ENCODE results near the gene CPSF4. TPM values are rescaled to one million over a fixed set of nuclear protein-coding genes. Genes with fewer than 3 reads are reported as not detected.

The CPSF4 gene
- total RNA-seq, 8 experiments from 2014 or later: 24.8 to 69.5 (median 41.8) TPM

DNA sequence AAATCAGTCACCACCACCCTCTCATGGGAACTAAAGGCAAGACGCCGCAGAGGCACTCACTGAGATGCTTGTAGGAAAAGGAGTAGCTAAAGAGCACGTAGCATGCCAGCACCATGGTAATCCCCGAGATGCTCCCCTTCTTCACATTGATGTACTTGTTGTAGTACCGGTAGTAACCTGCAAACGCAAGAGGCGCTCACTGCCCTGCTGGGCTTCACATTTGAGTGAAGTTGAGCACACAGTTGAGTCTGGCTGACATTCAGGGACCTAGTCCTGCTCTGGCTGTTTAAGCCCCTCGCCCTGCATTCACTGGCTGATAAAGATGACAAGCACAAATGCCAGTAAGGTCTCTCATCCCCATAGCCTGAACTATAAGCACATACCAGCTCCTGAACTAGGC, 20.3 kb downstream of the CPSF4 start:
- Histone ChIP-seq H3K27ac (no peak overlapping the region), H3K4me3 (no peak overlapping the region), H3K4me1 (replicated peaks in 1 of 2) (no peaks in the 10 kb centered on the region)
- in situ Hi-C loops (cut with MboI; ENCODE audit: low pct_unique_long_range_greater_than_20kb in 2 of 9, low sequenced_read_pairs in 9 of 9, unreplicated experiment in 9 of 9): no loop called here
- peak in 3 of 8 experiments; percentile 34 to 49 (median 37) for ATAC-seq (replicated peaks in 6 of 8)
- WGBS, 10 experiments: 70 to 100% (median 98%) methylated on average over 1 to 8 of the region's 8 CpGs; no CpG with 5 or more reads in 2 of the 10 experiments

GRCh38 chr7:99460651-99461050, 21.9 kb downstream of the CPSF4 start:
- peaks cover 3 to 8% of the 10 kb centered on the region in 2 donors for H3K4me1 ChIP-seq (replicated peaks in 1 of 2)
- 72 to 100% (median 90%) methylated on average over 2 to 7 of the region's 11 CpGs; no CpG with 5 or more reads in 2 of the 10 experiments for WGBS, 10 experiments
- in situ Hi-C loops (cut with MboI; ENCODE audit: low pct_unique_long_range_greater_than_20kb in 2 of 9, low sequenced_read_pairs in 9 of 9, unreplicated experiment in 9 of 9): no loop called here
- H3K4me3 ChIP-seq: no peak overlapping the region
- H3K27ac ChIP-seq: no peak overlapping the region
- no peak for ATAC-seq (replicated peaks in 6 of 8)

DNA sequence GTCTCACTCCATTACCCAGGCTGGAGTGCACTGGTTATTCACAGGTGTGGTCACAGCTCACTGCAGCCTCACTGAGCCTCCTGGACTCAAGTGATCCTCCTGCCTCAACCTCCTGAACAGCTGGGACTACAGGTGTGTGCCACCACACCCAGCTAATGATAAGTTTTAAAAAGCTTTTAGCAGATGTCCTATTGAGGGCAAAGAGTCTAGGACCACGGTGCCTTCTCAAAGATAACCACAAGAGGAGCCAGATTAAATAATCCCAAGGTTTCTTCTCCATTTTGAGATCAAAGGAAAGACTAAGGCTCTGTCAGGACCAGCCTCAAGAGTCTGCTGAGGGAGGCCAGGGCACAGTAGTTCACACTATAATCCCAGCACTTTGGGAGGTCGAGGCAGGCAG, 22.5 kb downstream of the CPSF4 start:
- 93 to 100% (median 100%) methylated on average over 1 to 2 of the region's 2 CpGs; no CpG with 5 or more reads in 5 of the 10 experiments for WGBS, 10 experiments
- ATAC-seq (replicated peaks in 6 of 8): no peak
- H3K4me1 ChIP-seq (replicated peaks in 1 of 2): peaks cover 4 to 8% of the 10 kb centered on the region in 2 donors
- in situ Hi-C loops (cut with MboI; ENCODE audit: low pct_unique_long_range_greater_than_20kb in 2 of 9, low sequenced_read_pairs in 9 of 9, unreplicated experiment in 9 of 9): no loop called here
- H3K27ac ChIP-seq: no peak overlapping the region
- no peak overlapping the region for H3K4me3 ChIP-seq

GRCh38 chr7:99465421-99465768, 26.7 kb downstream of the CPSF4 start:
- Histone ChIP-seq H3K4me3 (peak overlapping the region; percentile 72 to 88 (median 82)), H3K27ac (peak overlapping the region; percentile 83 to 94), H3K4me1 (replicated peaks in 1 of 2) (peaks cover 6 to 10% of the 10 kb centered on the region in 2 donors)
- peak in 5 of 8 experiments; percentile 2 to 13 (median 6) for ATAC-seq (replicated peaks in 6 of 8)
- in situ Hi-C loops (cut with MboI; ENCODE audit: low pct_unique_long_range_greater_than_20kb in 2 of 9, low sequenced_read_pairs in 9 of 9, unreplicated experiment in 9 of 9): no loop called here
- WGBS, 10 experiments: 0 to 16% (median 6%) methylated on average over 3 to 8 of the region's 9 CpGs; no CpG with 5 or more reads in 2 of the 10 experiments

DNA sequence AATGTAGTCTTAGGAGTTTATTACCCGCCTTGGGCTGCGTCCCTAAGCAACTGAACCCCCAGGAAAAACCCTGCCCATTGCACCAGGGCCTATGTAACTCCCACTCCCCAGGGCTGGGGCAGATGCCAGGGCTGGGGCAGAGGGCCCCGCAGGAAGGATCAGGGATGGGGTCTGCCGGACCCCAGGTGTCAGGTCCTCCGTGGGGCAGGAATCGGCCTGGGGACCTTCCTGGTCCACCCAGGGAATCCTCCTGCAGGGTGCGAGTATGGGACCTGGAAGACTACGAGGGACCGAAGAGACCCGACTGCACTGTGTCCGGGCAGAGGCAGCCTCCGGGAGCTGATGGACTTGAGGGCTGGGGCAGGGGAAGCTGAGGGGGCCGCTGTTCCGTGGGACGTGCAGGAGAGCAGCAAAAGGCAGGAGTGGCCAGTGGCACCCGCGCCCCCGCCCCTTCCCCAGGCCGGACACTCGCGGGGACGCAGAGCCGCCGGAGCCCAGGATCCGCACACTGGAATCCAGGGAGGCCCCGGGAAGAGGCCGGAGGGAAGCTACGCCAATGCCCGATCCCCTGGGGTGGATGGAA, 29.7 kb downstream of the CPSF4 start:
- WGBS, 10 experiments: 56 to 100% (median 90%) methylated on average over 1 to 6 of the region's 29 CpGs; no CpG with 5 or more reads in 5 of the 10 experiments
- no peak overlapping the region for H3K4me3 ChIP-seq
- peaks cover 9 to 10% of the 10 kb centered on the region in 2 donors for H3K4me1 ChIP-seq (replicated peaks in 1 of 2)
- in situ Hi-C loops (cut with MboI; ENCODE audit: low pct_unique_long_range_greater_than_20kb in 2 of 9, low sequenced_read_pairs in 9 of 9, unreplicated experiment in 9 of 9): no loop called here
- no peak for ATAC-seq (replicated peaks in 6 of 8)
- no peak overlapping the region for H3K27ac ChIP-seq

GRCh38 chr7:99469381-99470065, 30.8 kb downstream of the CPSF4 start:
- Histone ChIP-seq H3K27ac (no peak overlapping the region), H3K4me1 (replicated peaks in 1 of 2) (peaks cover 15 to 17% of the 10 kb centered on the region in 2 donors), H3K4me3 (no peak overlapping the region)
- no peak for ATAC-seq (replicated peaks in 6 of 8)
- WGBS, 10 experiments: 11 to 79% (median 50%) methylated on average over 2 to 21 of the region's 23 CpGs
- in situ Hi-C loops (cut with MboI; ENCODE audit: low pct_unique_long_range_greater_than_20kb in 2 of 9, low sequenced_read_pairs in 9 of 9, unreplicated experiment in 9 of 9): no loop called here

DNA sequence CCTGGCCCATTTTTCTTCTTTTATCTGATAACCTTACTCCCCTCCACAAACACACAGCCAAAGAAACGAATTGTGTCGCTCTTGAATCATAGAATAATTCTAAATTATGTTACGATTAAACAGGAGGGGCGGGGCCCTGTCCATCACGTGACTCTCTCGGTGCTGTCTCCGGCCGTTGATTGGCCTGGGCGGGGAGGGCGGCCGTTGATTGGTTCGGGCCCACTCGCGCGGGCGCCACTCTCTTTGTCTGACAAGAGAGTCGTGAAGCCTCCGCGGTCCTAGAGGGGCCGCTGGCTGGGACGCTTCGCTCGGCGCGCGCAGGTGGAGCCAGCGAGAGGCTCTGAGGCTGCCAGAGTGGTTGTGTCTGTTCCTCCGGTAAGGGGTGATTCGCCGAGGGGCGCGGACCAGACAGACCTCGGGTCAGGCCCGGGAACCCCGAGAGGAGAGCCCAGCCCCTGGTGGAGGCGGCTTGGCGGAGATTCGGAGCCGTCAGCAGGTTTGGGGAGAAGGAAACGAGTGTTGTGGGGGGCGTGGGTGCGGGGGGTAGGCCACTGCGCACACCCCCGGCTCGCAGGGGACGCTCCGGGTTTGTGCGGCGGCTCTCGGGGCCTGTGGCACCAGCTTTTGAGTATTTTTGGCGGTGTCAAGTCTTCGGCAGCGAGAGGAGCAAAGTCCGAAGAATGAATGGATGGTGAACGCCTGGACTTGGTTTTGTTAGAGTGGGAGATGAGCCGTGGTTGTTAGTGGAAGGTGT, 34.0 kb downstream of the CPSF4 start, which contains the start of gene ZNF789:
Gene ZNF789, plus strand, starts transcription at position 330 of the 754 bp plus-strand sequence. CDS start 3,567 bp downstream, outside the sequence.
- 0 to 7% (median 0%) methylated on average over 2 to 30 of the region's 56 CpGs; no CpG with 5 or more reads in 3 of the 10 experiments for WGBS, 10 experiments
- in situ Hi-C loops (cut with MboI; ENCODE audit: low pct_unique_long_range_greater_than_20kb in 2 of 9, low sequenced_read_pairs in 9 of 9, unreplicated experiment in 9 of 9): no loop called here
- peak; percentile 89 to 99 (median 99) for ATAC-seq (replicated peaks in 6 of 8)
- peak within 1 kb of the TSS; percentile 88 to 91 for H3K27ac ChIP-seq
- peak within 1 kb of the TSS; percentile 62 to 89 (median 66) for H3K4me3 ChIP-seq
- peaks cover 8 to 9% of the 10 kb centered on the region in 2 donors for H3K4me1 ChIP-seq (replicated peaks in 1 of 2)

- in situ Hi-C loops (cut with MboI; ENCODE audit: low pct_unique_long_range_greater_than_20kb in 2 of 9, low sequenced_read_pairs in 9 of 9, unreplicated experiment in 9 of 9): no loop called here
- H3K27ac ChIP-seq: no peak overlapping the region
- peaks cover 8 to 9% of the 10 kb centered on the region in 2 donors for H3K4me1 ChIP-seq (replicated peaks in 1 of 2)
- H3K4me3 ChIP-seq: peak overlapping the region; percentile 62 to 89 (median 66)
- WGBS, 10 experiments: 0 to 20% (median 4%) methylated on average over 1 to 7 of the region's 7 CpGs; no CpG with 5 or more reads in 2 of the 10 experiments
- peak in 3 of 8 experiments; percentile 20 to 24 (median 23) for ATAC-seq (replicated peaks in 6 of 8)
Observed at GRCh38 chr7:99473315-99473596, 34.5 kb downstream of the CPSF4 start.

- in situ Hi-C loops (cut with MboI; ENCODE audit: low pct_unique_long_range_greater_than_20kb in 2 of 9, low sequenced_read_pairs in 9 of 9, unreplicated experiment in 9 of 9): no loop called here
- WGBS, 10 experiments: 70 to 88% (median 81%) methylated on average over 1 to 4 of the region's 5 CpGs; no CpG with 5 or more reads in 5 of the 10 experiments
- no peak overlapping the region for H3K27ac ChIP-seq
- no peak overlapping the region for H3K4me3 ChIP-seq
- H3K4me1 ChIP-seq (replicated peaks in 1 of 2): peaks cover 8 to 9% of the 10 kb centered on the region in 2 donors
- ATAC-seq (replicated peaks in 6 of 8): no peak
Observed at GRCh38 chr7:99476107-99476506, 37.4 kb downstream of the CPSF4 start.

DNA sequence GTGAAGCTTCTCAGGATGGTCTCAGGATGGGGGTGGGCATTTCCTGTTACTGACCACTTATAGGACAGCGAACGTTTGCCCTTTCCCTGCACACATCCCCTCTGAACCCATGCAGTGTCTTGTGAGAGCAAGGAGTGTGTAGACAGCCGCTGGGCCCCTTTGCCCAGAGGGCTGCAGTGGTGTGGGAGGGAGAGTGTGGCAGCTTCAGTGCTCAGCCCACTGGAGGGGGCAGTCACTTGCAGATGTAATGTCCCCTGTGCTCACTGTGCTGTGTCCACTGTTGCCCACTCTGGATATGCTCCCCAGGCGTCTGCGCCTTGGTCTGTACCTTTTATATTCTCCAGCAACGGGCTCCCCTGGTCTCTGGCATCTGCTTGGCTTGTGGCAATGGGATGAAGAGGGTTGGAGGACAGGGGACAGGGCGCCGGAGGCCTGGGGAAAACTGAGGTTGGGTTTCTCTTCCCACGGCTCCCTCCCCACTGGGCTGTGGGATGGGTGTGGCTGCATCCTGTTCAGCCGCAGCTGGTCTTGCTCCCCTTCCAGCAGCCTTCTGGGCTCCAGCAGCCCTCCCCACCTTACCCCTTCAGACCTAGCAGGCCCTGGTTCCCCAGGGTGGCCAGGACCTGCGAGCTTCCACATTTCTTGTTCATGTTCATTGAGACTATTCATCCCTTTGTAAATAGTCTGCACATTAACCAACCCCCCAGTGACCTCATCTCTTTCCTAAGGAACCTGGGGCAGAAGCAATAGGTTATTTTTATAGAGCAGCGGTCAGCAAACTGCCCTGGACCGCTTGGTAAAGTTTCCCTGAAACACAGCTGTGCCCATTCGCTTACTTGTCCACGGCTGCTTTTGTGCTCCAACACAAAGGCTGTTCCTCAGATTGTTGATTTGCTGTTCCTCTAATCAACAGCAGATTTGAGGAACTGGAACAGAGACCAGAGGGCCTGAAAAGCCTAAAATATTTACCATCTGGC, 40.0 kb downstream of the CPSF4 start:
- WGBS, 10 experiments: 13 to 79% (median 70%) methylated on average over 2 to 9 of the region's 15 CpGs; no CpG with 5 or more reads in 2 of the 10 experiments
- Histone ChIP-seq H3K27ac (no peak overlapping the region), H3K4me3 (no peak overlapping the region), H3K4me1 (replicated peaks in 1 of 2) (peaks cover 3 to 5% of the 10 kb centered on the region in 2 donors)
- ATAC-seq (replicated peaks in 6 of 8): peak; percentile 6 to 86 (median 54)
- in situ Hi-C loops (cut with MboI; ENCODE audit: low pct_unique_long_range_greater_than_20kb in 2 of 9, low sequenced_read_pairs in 9 of 9, unreplicated experiment in 9 of 9): no loop called here

GRCh38 chr7:99485094-99485493, 46.4 kb downstream of the CPSF4 start:
- no peak for ATAC-seq (replicated peaks in 6 of 8)
- no peak overlapping the region for H3K27ac ChIP-seq
- in situ Hi-C loops (cut with MboI; ENCODE audit: low pct_unique_long_range_greater_than_20kb in 2 of 9, low sequenced_read_pairs in 9 of 9, unreplicated experiment in 9 of 9): no loop called here
- H3K4me1 ChIP-seq (replicated peaks in 1 of 2): no peaks in the 10 kb centered on the region
- H3K4me3 ChIP-seq: no peak overlapping the region
- 60 to 100% (median 91%) methylated on average over 1 to 5 of the region's 5 CpGs; no CpG with 5 or more reads in 2 of the 10 experiments for WGBS, 10 experiments

- H3K27ac ChIP-seq: no peak overlapping the region
- H3K4me3 ChIP-seq: no peak overlapping the region
- 89 to 100% (median 92%) methylated on average over 1 to 4 of the region's 4 CpGs; no CpG with 5 or more reads in 3 of the 10 experiments for WGBS, 10 experiments
- H3K4me1 ChIP-seq (replicated peaks in 1 of 2): no peaks in the 10 kb centered on the region
- ATAC-seq (replicated peaks in 6 of 8): peak in 2 of 8 experiments; percentile 23 to 38
- in situ Hi-C loops (cut with MboI; ENCODE audit: low pct_unique_long_range_greater_than_20kb in 2 of 9, low sequenced_read_pairs in 9 of 9, unreplicated experiment in 9 of 9): no loop called here
Observed at GRCh38 chr7:99489235-99489634, 50.5 kb downstream of the CPSF4 start.
